IMR-90 (cell line): Measurements from ENCODE around the gene MMEL1. TPM values are rescaled to one million over a fixed set of nuclear protein-coding genes. Genes with fewer than 3 reads are reported as not detected.

Experiments
- ATAC-seq: fragments of 200-7000 bp; cut with Tn5 transposase; 2 replicates; pipeline ENCODE4 v1.9.1; 2020; ENCODE audit warnings: low read depth, mild to moderate bottlenecking, moderate library complexity
- BruUV-seq: library from RNA; stranded (reverse); fragments of 400-500 nt; replicated peaks from 2 replicates; lab custom pipeline; 2021; lab: Mats Ljungman, UMichigan
- CTCF ChIA-PET: fragments of 300-600 bp; formaldehyde crosslinking; extraction: SDS; loops from one replicate; lab custom pipeline; 2021; ENCODE audit warnings: antibody characterized with exemption; lab: Yijun Ruan, JAX
- POLR2A ChIA-PET: fragments of 300-600 bp; sonication (Branson Sonifier 250); formaldehyde crosslinking; loops from one replicate; lab custom pipeline; 2022; ENCODE audit warnings: antibody characterized with exemption; ENCODE audit not compliant: unreplicated experiment; lab: Charles Lee
- DNase-seq: peaks from one replicate; pipeline ENCODE4 v3.0.0; 2013
- H2AFZ ChIP-seq: replicated peaks from 2 replicates; pipeline ENCODE3; 2013; ENCODE audit warnings: low read length, mild to moderate bottlenecking; ENCODE audit not compliant: poor library complexity
- H2AK5ac ChIP-seq: 2 replicates; pipeline ENCODE4 v1.6.1; 2013; ENCODE audit warnings: low read depth, low read length, inconsistent platforms
- H2AK9ac ChIP-seq: replicated peaks from 2 replicates; pipeline ENCODE3; 2013; ENCODE audit warnings: mild to moderate bottlenecking, low read depth, low read length, moderate library complexity; ENCODE audit not compliant: poor library complexity
- H2BK120ac ChIP-seq: 2 replicates; pipeline ENCODE4 v1.6.1; 2013; ENCODE audit warnings: low read depth, low read length, inconsistent platforms
- H2BK15ac ChIP-seq: 3 replicates; pipeline ENCODE4 v1.6.1; 2013; ENCODE audit warnings: low read depth, low read length, inconsistent platforms
- H2BK20ac ChIP-seq: 2 replicates; pipeline ENCODE4 v1.6.1; 2013; ENCODE audit warnings: low read depth, mild to moderate bottlenecking, inconsistent platforms, low read length, moderate library complexity
- H2BK5ac ChIP-seq: 2 replicates; pipeline ENCODE4 v1.6.1; 2013; ENCODE audit warnings: mild to moderate bottlenecking, low read depth, low read length, inconsistent platforms; ENCODE audit not compliant: poor library complexity, severe bottlenecking
- H3K14ac ChIP-seq: replicated peaks from 2 replicates; pipeline ENCODE4 v1.6.1; 2013; ENCODE audit warnings: low read depth, low read length, inconsistent platforms
- H3K18ac ChIP-seq: 2 replicates; pipeline ENCODE4 v1.6.1; 2013; ENCODE audit warnings: low read depth, low read length, control low read depth
- H3K23ac ChIP-seq: 2 replicates; pipeline ENCODE4 v1.6.1; 2013; ENCODE audit warnings: low read depth, low read length, inconsistent platforms
- H3K27ac ChIP-seq: 2 replicates; pipeline ENCODE4 v1.5.1; 2013; ENCODE audit warnings: mild to moderate bottlenecking, control low read depth, low read length; ENCODE audit not compliant: insufficient read depth
- H3K27me3 ChIP-seq: 2 replicates; pipeline ENCODE4 v1.6.1; 2013; ENCODE audit warnings: low read length; ENCODE audit not compliant: control insufficient read depth, insufficient read depth
- H3K36me3 ChIP-seq: 2 replicates; pipeline ENCODE4 v1.6.1; 2013; ENCODE audit warnings: low read length, mixed read lengths; ENCODE audit not compliant: control insufficient read depth, insufficient read depth
- H3K4ac ChIP-seq: 2 replicates; pipeline ENCODE4 v1.6.1; 2013; ENCODE audit warnings: low read depth, low read length, inconsistent platforms
- H3K4me1 ChIP-seq: 2 replicates; pipeline ENCODE4 v1.6.1; 2013; ENCODE audit warnings: low read length, mixed read lengths; ENCODE audit not compliant: control insufficient read depth, insufficient read depth
- H3K4me2 ChIP-seq: 2 replicates; pipeline ENCODE4 v1.6.1; 2013; ENCODE audit warnings: low read depth, mild to moderate bottlenecking, control low read depth, low read length, moderate library complexity
- H3K4me3 ChIP-seq: 2 replicates; pipeline ENCODE4 v1.5.1; 2013; ENCODE audit warnings: low read depth, mild to moderate bottlenecking, control low read depth, low read length, moderate library complexity; ENCODE audit not compliant: insufficient read depth
- H3K56ac ChIP-seq: 2 replicates; pipeline ENCODE4 v1.6.1; 2013; ENCODE audit warnings: low read length, inconsistent platforms; ENCODE audit not compliant: insufficient read depth; ENCODE audit errors: extremely low read depth
- H3K79me1 ChIP-seq, 2 experiments: 2 replicates each; pipeline ENCODE4 v1.6.1; 2013; ENCODE audit warnings: low read length in 2 of 2, inconsistent platforms in 1 of 2, low read depth in 1 of 2
- H3K9ac ChIP-seq: 2 replicates; pipeline ENCODE4 v1.6.1; 2013; ENCODE audit warnings: low read depth, low read length, control low read depth
- H3K9me1 ChIP-seq: 2 replicates; pipeline ENCODE4 v1.6.1; 2013; ENCODE audit warnings: low read length, inconsistent platforms; ENCODE audit not compliant: insufficient read depth
- H3K9me3 ChIP-seq: 2 replicates; pipeline ENCODE4 v1.6.1; 2013; ENCODE audit warnings: low read length; ENCODE audit not compliant: control insufficient read depth, insufficient read depth
- H4K20me1 ChIP-seq: 2 replicates; pipeline ENCODE4 v1.6.1; 2013; ENCODE audit warnings: low read length, inconsistent platforms; ENCODE audit not compliant: insufficient read depth
- H4K5ac ChIP-seq: 2 replicates; pipeline ENCODE4 v1.6.1; 2013; ENCODE audit warnings: mild to moderate bottlenecking, low read depth, low read length, control low read depth
- H4K8ac ChIP-seq, 2 experiments: 2 replicates each; pipeline ENCODE4 v1.6.1; 2013; ENCODE audit warnings: low read depth in 2 of 2, low read length in 2 of 2, control low read depth in 1 of 2, inconsistent platforms in 1 of 2
- H4K91ac ChIP-seq: 2 replicates; pipeline ENCODE4 v1.6.1; 2013; ENCODE audit warnings: low read depth, low read length, inconsistent platforms; ENCODE audit not compliant: insufficient read depth
- CTCF ChIP-seq: conservative IDR thresholded peaks from 2 replicates; pipeline ENCODE4 v1.5.1; 2012; ENCODE audit warnings: mild to moderate bottlenecking, low read depth, low read length, improper control_type of control experiment
- MAZ ChIP-seq: IDR thresholded peaks from 2 replicates; pipeline ENCODE4 v1.6.1; 2012; ENCODE audit warnings: low read depth, mild to moderate bottlenecking, low read length, improper control_type of control experiment, moderate library complexity, borderline replicate concordance
- NFE2L2 ChIP-seq: fragments of 150-350 bp; IDR thresholded peaks from 2 replicates; pipeline ENCODE4 v1.6.1; 2016; ENCODE audit warnings: low read depth, mild to moderate bottlenecking, low read length
- WGBS, 2 experiments: methylation state at CpG; one replicate each; pipeline versions ENCODE4 v1.1.5 to v1.1.7; 2013; ENCODE audit warnings: missing lambda C conversion rate in 2 of 2; ENCODE audit not compliant: insufficient read length in 1 of 2; ENCODE audit errors: extremely low coverage in 2 of 2; 5-methylcytosine and 5-hydroxymethylcytosine counted together
- dilution Hi-C: fragments of 300-500 bp; cut with HindIII; formaldehyde crosslinking; loops from one replicate; pipeline ENCODE4 v1.14.3; 2018; ENCODE audit warnings: low sequenced_read_pairs; ENCODE audit not compliant: unreplicated experiment
- in situ Hi-C: fragments of 300-500 bp; cut with MboI; formaldehyde crosslinking; loops from 3 replicates; pipeline ENCODE4 v1.14.3; 2019; ENCODE audit warnings: low sequenced_read_pairs, inconsistent platforms, mixed read lengths
- intact Hi-C: fragments of 100-400 bp; cut with micrococcal nuclease; formaldehyde crosslinking; loops from 2 replicates; pipeline ENCODE4 v1.10.0; 2022
- polyA plus RNA-seq, 3 experiments: library from polyadenylated mRNA; depleted of rRNA; stranded (reverse); fragments of >200 nt; gene quantifications; 2 replicates each; pipeline ENCODE4 v1.2.3, GENCODE V29; 2012; ENCODE audit warnings: low replicate concordance in 1 of 3
- total RNA-seq: library from RNA; depleted of rRNA; stranded (reverse); fragments of >200 nt; gene quantifications from 2 replicates; pipeline ENCODE4 v1.2.3, GENCODE V29; 2012

MMEL1 gene
- total and polyA plus RNA-seq, 2 of the 4 experiments (the other 2 are of a cell fraction), result under 0.01 to 0.12 TPM

DNA sequence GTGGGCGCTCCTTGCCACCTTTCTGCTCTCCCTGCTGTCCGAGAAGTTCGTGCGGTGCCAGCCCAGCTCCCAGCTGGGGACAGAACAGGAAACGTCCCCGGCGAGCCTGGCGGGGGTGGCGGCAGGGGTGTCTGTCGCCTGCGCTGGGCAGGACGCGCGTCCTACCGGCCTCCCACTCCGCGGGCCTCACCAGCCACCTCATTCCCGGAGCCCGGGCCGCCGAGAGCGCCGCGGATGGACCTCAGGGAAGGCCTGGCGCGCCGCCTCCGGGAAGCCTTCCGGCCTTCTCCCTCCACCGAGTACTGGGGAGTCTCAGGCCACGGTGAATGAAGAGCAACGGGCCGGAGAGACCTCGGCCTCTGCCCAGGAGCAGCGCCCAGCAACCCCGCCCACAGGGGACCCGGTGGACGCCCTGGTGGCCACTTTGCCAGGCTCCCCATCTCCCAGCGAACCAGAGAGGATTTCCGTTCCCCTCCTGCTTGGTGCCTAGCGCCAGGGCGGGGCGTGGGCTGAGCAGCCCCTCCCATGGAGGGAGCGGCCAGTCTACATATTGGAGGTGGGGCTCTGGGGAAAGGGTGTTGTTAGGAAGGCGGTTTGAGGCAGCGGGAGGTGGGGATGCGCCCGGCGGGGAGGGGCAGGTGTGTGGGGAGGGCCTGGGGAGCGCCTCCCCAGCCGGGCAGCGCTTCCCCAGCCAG lies 86.2 kb downstream of the MMEL1 start:
- peak overlapping the region; percentile 98 for H2AK9ac ChIP-seq
- peak overlapping the region; percentile 40 for H3K4me3 ChIP-seq
- no peaks in the 10 kb centered on the region for H3K36me3 ChIP-seq
- no peak overlapping the region for H3K18ac ChIP-seq
- peak; percentile 61 for DNase-seq
- no peak overlapping the region; the same call in 1 of the 2 replicates for H3K27ac ChIP-seq
- no peak overlapping the region for H2BK20ac ChIP-seq
- H3K14ac ChIP-seq, result peak overlapping the region; percentile 94
- no peak overlapping the region for H4K5ac ChIP-seq
- dilution Hi-C loops, result no loop called here
- H3K4me1 ChIP-seq, result peaks cover 10% of the 10 kb centered on the region
- no peaks in the 10 kb centered on the region for H3K27me3 ChIP-seq
- H3K56ac ChIP-seq, result no peak overlapping the region
- H4K8ac ChIP-seq, result peak overlapping the region in 1 of 2 experiments; percentile 60; a peak in 1 of 4 replicates
- peak overlapping the region; percentile 73; the same call in 1 of the 2 replicates for H3K23ac ChIP-seq
- no peak overlapping the region for H2BK15ac ChIP-seq
- TF ChIP-seq CTCF, result 0 out of 2 replicates have a peak, but pooled peaks have one; percentile 3
- TF ChIP-seq MAZ, result peak; percentile 77; the same call in 1 of the 2 replicates
- no peak for TF ChIP-seq NFE2L2
- H3K9me3 ChIP-seq, result no peaks in the 10 kb centered on the region
- H3K4ac ChIP-seq, result peak overlapping the region; percentile 77
- H2BK5ac ChIP-seq, result peak overlapping the region; percentile 35
- peak overlapping the region; percentile 75 for H2AK5ac ChIP-seq
- peaks cover 0 to 10% of the 10 kb centered on the region in 2 experiments; a peak in 1 of 4 replicates for H3K79me1 ChIP-seq
- ChIA-PET CTCF (interaction anchor here (0.7 kb wide), 1 partner anchor 117 kb away, joined by 3 read pairs; no protein-coding TSS in a partner anchor), POLR2A (no interaction called here)
- H4K91ac ChIP-seq, result peak overlapping the region; percentile 35
- ATAC-seq, result peak; percentile 74
- intact Hi-C loops, result loop anchor here (1.0 to 5.0 kb wide), 2 partner anchors 87 to 114 kb away; no protein-coding TSS in a partner anchor
- H3K9me1 ChIP-seq, result no peaks in the 10 kb centered on the region
- H2BK120ac ChIP-seq, result 0 out of 2 replicates have a peak overlapping the region, but pooled peaks have one; percentile 23
- peak overlapping the region; percentile 91 for H2AFZ ChIP-seq
- peak overlapping the region; percentile 83 for H3K4me2 ChIP-seq
- WGBS, 2 experiments, result 1% methylated on average over 19 of the region's 52 CpGs; no CpG with 5 or more reads in 1 of the 2 experiments
- H4K20me1 ChIP-seq, result 0 out of 2 replicates have a peak, but pooled peaks cover 3% of the 10 kb centered on the region
- BruUV-seq, result no TSS peak
- in situ Hi-C loops, result loop anchor here (25.0 kb wide), 1 partner anchor 359 kb away; the partner anchor contains the start of gene FAAP20
- no peak overlapping the region; the same call in 1 of the 2 replicates for H3K9ac ChIP-seq
